ENCODE data around the gene UBE2L3. TPM values are rescaled to one million over a fixed set of nuclear protein-coding genes. Genes with fewer than 3 reads are reported as not detected.

Gene UBE2L3
- total RNA-seq, 1 donor from 2014 or later = 22.0 TPM

DNA sequence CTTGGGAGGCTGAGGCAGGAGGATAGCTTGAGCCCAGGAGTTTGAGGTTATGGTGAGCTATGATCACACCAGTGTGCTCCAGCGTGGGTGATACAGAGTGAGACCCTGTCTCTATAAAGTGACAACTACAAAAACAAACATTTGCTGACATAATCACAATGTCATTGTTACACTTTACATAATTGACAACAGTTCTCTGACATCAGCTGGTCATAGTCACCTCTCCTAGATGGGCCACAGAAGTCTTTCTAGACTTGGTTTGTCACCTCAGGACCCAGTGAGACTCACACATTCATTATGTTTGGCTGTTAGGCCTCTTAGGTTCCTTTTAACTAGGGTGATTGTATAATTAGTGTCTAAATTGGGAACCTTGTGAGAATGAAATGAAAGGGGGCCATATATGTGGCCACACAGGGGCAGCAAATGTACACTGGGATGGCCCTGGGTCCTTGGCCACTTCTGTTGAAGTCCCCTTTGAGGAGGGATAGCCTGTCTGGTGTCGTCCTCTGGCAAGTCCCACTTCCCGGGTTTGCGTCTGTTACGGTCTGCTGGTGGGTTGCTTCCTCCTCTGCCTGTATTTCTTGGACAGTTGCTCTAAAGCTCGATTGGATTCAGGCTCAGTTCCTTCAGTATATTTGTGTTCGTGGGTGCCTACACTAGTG is 92.5 kb downstream of the UBE2L3 start:
- Histone ChIP-seq H3K27me3 (no peaks in the 10 kb centered on the region), H3K9me3 (no peaks in the 10 kb centered on the region), H3K36me3 (no peaks in the 10 kb centered on the region), H3K4me1 (peaks cover 2 to 4% of the 10 kb centered on the region in 2 donors), H3K4me3 (no peak overlapping the region), H3K27ac (no peak overlapping the region)
- intact Hi-C loops (cut with DNase I) = loop anchor here (10.0 kb wide), 1 partner anchor 615 kb away; the partner anchor contains the start of gene LRRC74B
- TF ChIP-seq, protein P1, sequence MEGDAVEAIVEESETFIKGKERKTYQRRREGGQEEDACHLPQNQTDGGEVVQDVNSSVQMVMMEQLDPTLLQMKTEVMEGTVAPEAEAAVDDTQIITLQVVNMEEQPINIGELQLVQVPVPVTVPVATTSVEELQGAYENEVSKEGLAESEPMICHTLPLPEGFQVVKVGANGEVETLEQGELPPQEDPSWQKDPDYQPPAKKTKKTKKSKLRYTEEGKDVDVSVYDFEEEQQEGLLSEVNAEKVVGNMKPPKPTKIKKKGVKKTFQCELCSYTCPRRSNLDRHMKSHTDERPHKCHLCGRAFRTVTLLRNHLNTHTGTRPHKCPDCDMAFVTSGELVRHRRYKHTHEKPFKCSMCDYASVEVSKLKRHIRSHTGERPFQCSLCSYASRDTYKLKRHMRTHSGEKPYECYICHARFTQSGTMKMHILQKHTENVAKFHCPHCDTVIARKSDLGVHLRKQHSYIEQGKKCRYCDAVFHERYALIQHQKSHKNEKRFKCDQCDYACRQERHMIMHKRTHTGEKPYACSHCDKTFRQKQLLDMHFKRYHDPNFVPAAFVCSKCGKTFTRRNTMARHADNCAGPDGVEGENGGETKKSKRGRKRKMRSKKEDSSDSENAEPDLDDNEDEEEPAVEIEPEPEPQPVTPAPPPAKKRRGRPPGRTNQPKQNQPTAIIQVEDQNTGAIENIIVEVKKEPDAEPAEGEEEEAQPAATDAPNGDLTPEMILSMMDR (IDR thresholded peaks at IDR 0.05) = no peak
- DNase-seq (ENCODE audit: low spot score in 2 of 2) = no peak

DNA sequence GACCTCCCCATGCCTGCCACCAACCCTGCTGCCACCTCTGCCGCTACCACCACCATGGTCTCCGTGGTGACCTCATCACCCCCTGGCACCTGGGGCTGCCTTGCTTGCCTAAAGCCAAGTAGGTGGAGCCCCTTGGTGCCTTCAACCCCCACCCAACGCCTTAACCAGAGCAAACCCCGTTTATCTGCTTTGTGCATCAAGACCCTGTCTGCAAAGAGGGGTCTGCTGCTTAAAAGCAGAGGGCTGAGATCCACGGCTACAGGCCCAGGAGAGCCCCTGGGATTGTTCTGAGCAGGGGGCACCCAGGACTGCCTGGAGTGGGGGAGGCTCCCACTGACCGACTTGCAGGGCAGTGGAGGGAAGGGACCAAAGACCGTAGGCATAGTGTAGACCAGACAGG is 93.4 kb downstream of the UBE2L3 start:
- Histone ChIP-seq H3K27ac (no peak overlapping the region), H3K4me3 (no peak overlapping the region), H3K9me3 (no peaks in the 10 kb centered on the region), H3K27me3 (no peaks in the 10 kb centered on the region), H3K4me1 (peaks cover 4 to 6% of the 10 kb centered on the region in 2 donors), H3K36me3 (no peaks in the 10 kb centered on the region)
- TF ChIP-seq, protein P1 (IDR thresholded peaks at IDR 0.05) = no peak
- intact Hi-C loops (cut with DNase I) = loop anchor here (10.0 kb wide), 1 partner anchor 616 kb away; the partner anchor contains the start of gene LRRC74B
- no peak for DNase-seq (ENCODE audit: low spot score in 2 of 2)

DNA sequence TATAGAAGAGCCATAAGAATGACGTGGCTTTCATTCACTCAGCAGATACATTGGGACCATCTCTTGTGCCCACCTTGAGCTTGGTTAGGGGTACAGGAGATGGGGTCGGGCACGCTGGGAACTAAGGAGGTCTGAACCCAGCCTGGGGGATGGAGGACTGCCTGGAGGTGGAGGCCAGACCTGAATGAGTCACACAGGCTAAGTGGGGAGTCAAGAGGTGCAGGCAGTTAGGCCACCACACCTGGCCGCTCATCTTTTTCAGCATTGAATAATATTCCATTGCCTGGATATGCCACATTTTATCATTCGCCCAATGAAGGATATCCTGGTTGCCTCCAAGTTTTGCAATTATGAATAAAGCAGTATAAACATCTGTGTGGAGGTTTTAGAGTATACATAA is 94.5 kb downstream of the UBE2L3 start:
- Histone ChIP-seq H3K4me1 (peaks cover 4 to 6% of the 10 kb centered on the region in 2 donors), H3K36me3 (no peaks in the 10 kb centered on the region), H3K27ac (no peak overlapping the region), H3K4me3 (no peak overlapping the region), H3K27me3 (no peaks in the 10 kb centered on the region), H3K9me3 (no peaks in the 10 kb centered on the region)
- intact Hi-C loops (cut with DNase I) = loop anchor here (10.0 kb wide), 1 partner anchor 617 kb away; the partner anchor contains the start of gene LRRC74B
- no peak for DNase-seq (ENCODE audit: low spot score in 2 of 2)
- TF ChIP-seq, protein P1 (IDR thresholded peaks at IDR 0.05) = no peak

DNA sequence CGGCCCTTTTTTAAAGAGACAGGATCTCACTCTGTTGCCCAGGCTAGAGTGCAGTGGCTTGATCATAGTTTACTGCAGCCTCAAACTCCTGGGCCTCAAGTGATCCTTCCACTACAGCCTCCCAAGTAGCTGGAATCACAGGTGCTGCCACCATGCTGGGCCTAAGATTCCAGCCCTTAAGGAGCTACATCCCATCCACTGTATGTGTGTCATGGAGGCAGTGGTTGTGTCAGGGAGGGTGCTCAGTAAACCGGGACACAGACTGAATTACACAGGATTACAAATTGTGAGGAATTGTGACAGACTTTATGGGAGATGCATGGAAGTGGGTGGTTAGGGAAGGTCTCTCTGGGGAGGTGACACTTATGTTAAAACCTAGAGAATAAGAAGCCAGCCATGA is 96.2 kb downstream of the UBE2L3 start:
- H3K4me1 ChIP-seq = peaks cover 0 to 4% of the 10 kb centered on the region in 2 donors
- intact Hi-C loops (cut with DNase I) = loop anchor here (10.0 kb wide), 1 partner anchor 619 kb away; the partner anchor contains the start of gene LRRC74B
- DNase-seq (ENCODE audit: low spot score in 2 of 2) = no peak
- H3K4me3 ChIP-seq = no peak overlapping the region
- no peak overlapping the region for H3K27ac ChIP-seq
- H3K36me3 ChIP-seq = no peaks in the 10 kb centered on the region
- no peaks in the 10 kb centered on the region for H3K27me3 ChIP-seq
- TF ChIP-seq, protein P1 (IDR thresholded peaks at IDR 0.05) = no peak
- H3K9me3 ChIP-seq = no peaks in the 10 kb centered on the region

DNA sequence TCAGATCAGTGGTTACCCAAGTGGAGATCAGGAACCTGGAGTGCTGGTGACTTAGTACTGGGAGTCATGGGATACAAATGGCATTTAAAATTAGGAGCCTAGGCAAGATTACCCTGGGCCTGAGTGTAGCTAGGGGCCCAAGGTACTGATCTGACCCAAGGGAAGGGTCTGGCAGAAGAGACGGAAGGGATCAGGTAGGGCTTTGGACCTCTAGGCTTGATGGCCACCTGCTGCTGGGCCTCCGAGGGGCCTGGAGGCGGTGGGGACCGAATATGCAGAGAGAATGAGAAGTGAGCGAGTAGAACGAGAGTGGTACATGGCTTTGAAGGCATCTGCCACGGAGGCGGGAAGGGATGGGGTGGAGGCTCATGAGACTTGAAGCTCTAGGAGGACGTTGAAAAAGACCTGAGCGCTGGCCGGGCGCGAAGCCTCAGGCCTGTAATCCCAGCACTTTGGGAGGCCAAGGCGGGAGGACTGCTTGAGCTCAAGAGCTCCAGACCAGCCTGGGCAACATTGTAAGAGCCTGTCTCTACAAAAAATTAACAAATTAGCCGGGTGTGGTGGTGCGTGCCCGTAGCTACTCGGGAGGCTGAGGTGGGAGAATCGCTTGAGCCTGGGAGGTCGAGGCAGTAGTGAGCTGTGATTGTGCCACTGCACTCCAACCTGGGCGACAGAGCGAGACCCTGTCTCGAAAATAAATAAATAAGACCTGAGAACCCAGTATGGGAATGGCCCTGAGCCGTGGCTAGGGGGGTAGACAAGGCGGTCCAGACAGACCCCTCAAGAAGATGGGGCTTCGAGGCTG is 97.7 kb downstream of the UBE2L3 start:
- H3K36me3 ChIP-seq = peaks cover 1 to 6% of the 10 kb centered on the region in 2 donors
- TF ChIP-seq, protein P1 (IDR thresholded peaks at IDR 0.05) = no peak
- peak overlapping the region; percentile 83 to 97 for H3K27ac ChIP-seq
- intact Hi-C loops (cut with DNase I) = loop anchor here (5.0 to 10.0 kb wide), 2 partner anchors 72 to 620 kb away; partner anchors contain the start of genes LRRC74B and YPEL1
- DNase-seq (ENCODE audit: low spot score in 2 of 2) = no peak
- peaks cover 0 to 4% of the 10 kb centered on the region in 2 donors for H3K4me1 ChIP-seq
- peak overlapping the region; percentile 67 to 94 for H3K4me3 ChIP-seq
- H3K9me3 ChIP-seq = no peaks in the 10 kb centered on the region
- no peaks in the 10 kb centered on the region for H3K27me3 ChIP-seq

Data from ascending aorta (tissue), 2 donors.